Lower leg skin (tissue), 4 donors: ENCODE data around the gene SFTPA1. TPM values are rescaled to one million over a fixed set of nuclear protein-coding genes. Genes with fewer than 3 reads are reported as not detected.
"Not testable (repeated sequence)": the region's sequence is repeated elsewhere in the genome, so short reads cannot be mapped to it uniquely, and the experiment has no call there.

ENCODE experiments used
- DNase-seq, 2 donors: peaks; one replicate each; pipeline ENCODE4 v3.0.0-alpha.2; 2019; ENCODE audit warnings: low spot score in 2 of 2
- H3K4me3 ChIP-seq: fragments of 200-600 bp; sonication (generic); 2 replicates; pipeline ENCODE4 v1.5.1; 2017; ENCODE audit warnings: mild to moderate bottlenecking, low read depth; ENCODE audit not compliant: poor library complexity, severe bottlenecking
- CTCF ChIP-seq, 3 donors: fragments of 450-650 bp; IDR thresholded peaks; one replicate each; pipeline ENCODE4 v1.5.1; 2016; ENCODE audit warnings: antibody characterized with exemption in 3 of 3, mild to moderate bottlenecking in 3 of 3, moderate library complexity in 2 of 3
- POLR2A ChIP-seq, 2 donors: fragments of 450-650 bp; IDR thresholded peaks; one replicate each; pipeline ENCODE4 v1.6.1; 2016 to 2017; ENCODE audit warnings: antibody characterized with exemption in 2 of 2, mild to moderate bottlenecking in 1 of 2, moderate library complexity in 1 of 2
- WGBS, 2 donors: methylation state at CpG; one replicate each; pipeline ENCODE4 v1.1.5; 2018; 5-methylcytosine and 5-hydroxymethylcytosine counted together
- intact Hi-C: fragments of 100-400 bp; cut with DNase I; formaldehyde crosslinking; loops from one replicate; pipeline ENCODE4 v1.15.0; 2023; ENCODE audit warnings: low total_unique reads
- total RNA-seq, 4 donors: library from RNA; depleted of rRNA; stranded (reverse); fragments of >200 nt; gene quantifications; one replicate each; pipeline ENCODE4 v1.1.0, GENCODE V29; 2016

Gene SFTPA1
- total RNA-seq, 4 donors from 2014 or later = not detected

GRCh38 chr10:79604294-79604693, 6.4 kb upstream of the SFTPA1 start:
- intact Hi-C loops = no loop called here
- 54 to 55% methylated on average over 1 of the region's 1 CpG for WGBS, 2 donors
- DNase-seq = no peak
- TF ChIP-seq POLR2A (IDR thresholded peaks at IDR 0.05) (no peak), CTCF (IDR thresholded peaks at IDR 0.05) (no peak)
- no peak overlapping the region for H3K4me3 ChIP-seq

GRCh38 chr10:79605308-79605707, 5.4 kb upstream of the SFTPA1 start:
- TF ChIP-seq CTCF (IDR thresholded peaks at IDR 0.05) = no peak
- TF ChIP-seq POLR2A (IDR thresholded peaks at IDR 0.05) = no peak
- DNase-seq = no peak
- intact Hi-C loops = no loop called here
- no peak overlapping the region for H3K4me3 ChIP-seq

GRCh38 chr10:79608505-79609375, 2.0 kb upstream of the SFTPA1 start:
- DNase-seq = no peak
- 60 to 68% methylated on average over 20 of the region's 20 CpGs for WGBS, 2 donors
- no peak overlapping the region for H3K4me3 ChIP-seq
- TF ChIP-seq POLR2A (IDR thresholded peaks at IDR 0.05) = no peak
- TF ChIP-seq CTCF (IDR thresholded peaks at IDR 0.05) = no peak
- intact Hi-C loops = no loop called here

GRCh38 chr10:79611193-79611976, 646 bp downstream of the SFTPA1 start:
- DNase-seq, H3K4me3 ChIP-seq, intact Hi-C loops: not testable (repeated sequence)
- WGBS, 2 donors = 84 to 89% methylated on average over 12 to 17 of the region's 18 CpGs

- TF ChIP-seq CTCF (IDR thresholded peaks at IDR 0.05) (no peak), POLR2A (IDR thresholded peaks at IDR 0.05) (no peak)
- 81 to 84% methylated on average over 3 of the region's 3 CpGs for WGBS, 2 donors
- DNase-seq = no peak
- no peak overlapping the region for H3K4me3 ChIP-seq
- intact Hi-C loops = no loop called here
Observed at GRCh38 chr10:79615577-79615976, 4.8 kb downstream of the SFTPA1 start.

- intact Hi-C loops = no loop called here
- H3K4me3 ChIP-seq = no peak overlapping the region
- no peak for DNase-seq
- no peak for TF ChIP-seq CTCF (IDR thresholded peaks at IDR 0.05)
- no peak for TF ChIP-seq POLR2A (IDR thresholded peaks at IDR 0.05)
- 95 to 98% methylated on average over 1 of the region's 1 CpG for WGBS, 2 donors
Observed at GRCh38 chr10:79616164-79616563, 5.4 kb downstream of the SFTPA1 start.

- DNase-seq, H3K4me3 ChIP-seq, intact Hi-C loops: not testable (repeated sequence)
Observed at GRCh38 chr10:79623663-79624062, 12.9 kb downstream of the SFTPA1 start.
